Measurements from ENCODE around the gene OSBPL3. TPM values are rescaled to one million over a fixed set of nuclear protein-coding genes. Genes with fewer than 3 reads are reported as not detected.

OSBPL3 gene
- polyA plus RNA-seq, 1 of the 3 experiments (the other 2 are of a cell fraction) = 23.2 TPM

- Histone ChIP-seq H4K20me1 (ENCODE audit: insufficient read depth) (no peaks in the 10 kb centered on the region), H3K4me2 (no peak overlapping the region), H3K27ac (ENCODE audit: low read depth in 2 of 2, low read length in 1 of 2) (no peak overlapping the region), H3K27me3 (ENCODE audit: insufficient read depth) (no peaks in the 10 kb centered on the region), H3K79me2 (ENCODE audit: insufficient read depth) (no peaks in the 10 kb centered on the region), H3K36me3 (replicated peaks in 1 of 2; ENCODE audit: control insufficient read depth in 1 of 2, insufficient read depth in 2 of 2, low read length in 1 of 2) (no peaks in the 10 kb centered on the region), H3K9ac (no peak overlapping the region), H3K9me3 (no peaks in the 10 kb centered on the region), H3F3A (replicated peaks; ENCODE audit: insufficient read depth) (no peaks in the 10 kb centered on the region), H2AFZ (ENCODE audit: low read depth) (no peak overlapping the region), H3K9me2 (no peaks in the 10 kb centered on the region), H3K4me1 (ENCODE audit: control insufficient read depth in 1 of 2, insufficient read depth in 2 of 2, low read depth in 1 of 2, low read length in 1 of 2) (no peaks in the 10 kb centered on the region; a peak in 1 of 4 replicates), H3K4me3 (ENCODE audit: low read depth in 2 of 2, low read length in 1 of 2) (no peak overlapping the region)
- TF ChIP-seq, protein P1, sequence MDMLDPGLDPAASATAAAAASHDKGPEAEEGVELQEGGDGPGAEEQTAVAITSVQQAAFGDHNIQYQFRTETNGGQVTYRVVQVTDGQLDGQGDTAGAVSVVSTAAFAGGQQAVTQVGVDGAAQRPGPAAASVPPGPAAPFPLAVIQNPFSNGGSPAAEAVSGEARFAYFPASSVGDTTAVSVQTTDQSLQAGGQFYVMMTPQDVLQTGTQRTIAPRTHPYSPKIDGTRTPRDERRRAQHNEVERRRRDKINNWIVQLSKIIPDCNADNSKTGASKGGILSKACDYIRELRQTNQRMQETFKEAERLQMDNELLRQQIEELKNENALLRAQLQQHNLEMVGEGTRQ (IDR thresholded peaks at IDR 0.05; ENCODE audit: borderline replicate concordance, low read depth, low read length) = no peak
- no peak for TF ChIP-seq GATA2 (CRISPR knock-in tag; IDR thresholded peaks at IDR 0.05)
- TF ChIP-seq PBX3 (IDR thresholded peaks at IDR 0.05) = no peak
- no peak for TF ChIP-seq RAD21 (IDR thresholded peaks at IDR 0.05; ENCODE audit: low read length)
- no peak for TF ChIP-seq CTCF (IDR thresholded peaks at IDR 0.05)
- TF ChIP-seq NFIC (IDR thresholded peaks at IDR 0.05; ENCODE audit: borderline replicate concordance) = no peak
- TF ChIP-seq YY1 (IDR thresholded peaks at IDR 0.05; ENCODE audit: low read depth) = no peak
- TF ChIP-seq EP300 (IDR thresholded peaks at IDR 0.05; ENCODE audit: borderline replicate concordance in 1 of 2, low read depth in 1 of 2, low read length in 1 of 2) = no peak
- TF ChIP-seq IRF3 (IDR thresholded peaks at IDR 0.05; ENCODE audit: low read depth, low read length) = no peak
- no peak for TF ChIP-seq FOSL2 (IDR thresholded peaks at IDR 0.05; ENCODE audit: borderline replicate concordance, low read depth)
- no peak for TF ChIP-seq MAX (IDR thresholded peaks at IDR 0.05; ENCODE audit: low read depth)
- no peak for TF ChIP-seq FOXM1 (IDR thresholded peaks at IDR 0.05; ENCODE audit: low read depth)
- TF ChIP-seq CHD2 (IDR thresholded peaks at IDR 0.05; ENCODE audit: low read length, partially characterized antibody) = no peak
- TF ChIP-seq ELF1 (IDR thresholded peaks at IDR 0.05) = no peak
- TF ChIP-seq TEAD4 (IDR thresholded peaks at IDR 0.05; ENCODE audit: borderline replicate concordance, insufficient read depth) = no peak
- no peak for TF ChIP-seq REST (IDR thresholded peaks at IDR 0.05; ENCODE audit: low read depth, low read length)
- TF ChIP-seq NRF1 (IDR thresholded peaks at IDR 0.05; ENCODE audit: low read depth, low read length) = no peak
- TF ChIP-seq POLR2AphosphoS5 (IDR thresholded peaks at IDR 0.05; ENCODE audit: low read depth, low read length) = no peak
- no peak for TF ChIP-seq JUND (IDR thresholded peaks at IDR 0.05)
- 96% methylated on average over 4 of the region's 4 CpGs for WGBS (ENCODE audit: low lambda C conversion rate)
- CTCF ChIA-PET = interaction anchor here (0.7 kb wide), 1 partner anchor 10 kb away, joined by 3 read pairs; no protein-coding TSS in a partner anchor
- no peak for DNase-seq
- POLR2A ChIA-PET = no interaction called here
Observed at GRCh38 chr7:24992314-24992713, 12.3 kb upstream of the OSBPL3 start.

Measured in SK-N-SH (cell line).